B cell (primary cell): ENCODE data around the gene ARHGAP9.

ENCODE experiments used
- EZH2 ChIP-seq: IDR thresholded peaks from 2 replicates; pipeline ENCODE4 v1.6.1; 2012; ENCODE audit warnings: borderline replicate concordance, low read depth, mild to moderate bottlenecking, moderate library complexity, low read length; ENCODE audit not compliant: insufficient read depth, poor library complexity, severe bottlenecking
- TF ChIP-seq, protein P1 (sequence below): fragments of 200-600 bp; IDR thresholded peaks from one replicate; pipeline ENCODE4 v1.8.0; 2022; ENCODE audit warnings: antibody characterized with exemption, mild to moderate bottlenecking

DNA sequence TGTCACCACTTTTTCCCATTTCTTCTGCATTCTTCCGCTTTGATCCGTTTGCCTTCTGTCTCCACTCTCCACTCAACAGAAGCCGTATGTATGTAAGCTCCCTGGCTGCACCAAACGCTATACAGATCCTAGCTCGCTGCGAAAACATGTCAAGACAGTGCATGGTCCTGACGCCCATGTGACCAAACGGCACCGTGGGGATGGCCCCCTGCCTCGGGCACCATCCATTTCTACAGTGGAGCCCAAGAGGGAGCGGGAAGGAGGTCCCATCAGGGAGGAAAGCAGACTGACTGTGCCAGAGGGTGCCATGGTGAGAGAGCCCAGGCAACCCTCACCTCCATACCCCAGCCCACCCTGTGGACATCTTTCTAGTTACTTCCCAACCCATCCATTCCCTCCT is 11.8 kb downstream of the ARHGAP9 start:
- TF ChIP-seq EZH2 = no peak
- TF ChIP-seq, protein P1, sequence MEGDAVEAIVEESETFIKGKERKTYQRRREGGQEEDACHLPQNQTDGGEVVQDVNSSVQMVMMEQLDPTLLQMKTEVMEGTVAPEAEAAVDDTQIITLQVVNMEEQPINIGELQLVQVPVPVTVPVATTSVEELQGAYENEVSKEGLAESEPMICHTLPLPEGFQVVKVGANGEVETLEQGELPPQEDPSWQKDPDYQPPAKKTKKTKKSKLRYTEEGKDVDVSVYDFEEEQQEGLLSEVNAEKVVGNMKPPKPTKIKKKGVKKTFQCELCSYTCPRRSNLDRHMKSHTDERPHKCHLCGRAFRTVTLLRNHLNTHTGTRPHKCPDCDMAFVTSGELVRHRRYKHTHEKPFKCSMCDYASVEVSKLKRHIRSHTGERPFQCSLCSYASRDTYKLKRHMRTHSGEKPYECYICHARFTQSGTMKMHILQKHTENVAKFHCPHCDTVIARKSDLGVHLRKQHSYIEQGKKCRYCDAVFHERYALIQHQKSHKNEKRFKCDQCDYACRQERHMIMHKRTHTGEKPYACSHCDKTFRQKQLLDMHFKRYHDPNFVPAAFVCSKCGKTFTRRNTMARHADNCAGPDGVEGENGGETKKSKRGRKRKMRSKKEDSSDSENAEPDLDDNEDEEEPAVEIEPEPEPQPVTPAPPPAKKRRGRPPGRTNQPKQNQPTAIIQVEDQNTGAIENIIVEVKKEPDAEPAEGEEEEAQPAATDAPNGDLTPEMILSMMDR = no peak
